ENCODE data around the gene USP2.

Gene USP2

GRCh38 chr11:119377961-119378667, 3.4 kb downstream of the USP2 start:
- DNase-seq (ENCODE audit: low read depth, low spot score), result no peak
- no peak for TF ChIP-seq CTCF (IDR thresholded peaks at IDR 0.05; ENCODE audit: insufficient read depth, low read length, missing control alignments)
- H3K4me3 ChIP-seq (ENCODE audit: low read depth, low read length), result no peak overlapping the region
- ChIA-PET CTCF (interaction anchor here (0.7 to 21.7 kb wide), 9 partner anchors 10 to 97 kb away, joined by 4 to 425 read pairs (median 11); partner anchors contain the start of genes C1QTNF5 and MFRP), POLR2A (no interaction called here)

GRCh38 chr11:119377112-119377901, 4.2 kb downstream of the USP2 start:
- TF ChIP-seq CTCF (IDR thresholded peaks at IDR 0.05; ENCODE audit: insufficient read depth, low read length, missing control alignments), result no peak
- no peak for DNase-seq (ENCODE audit: low read depth, low spot score)
- CTCF ChIA-PET, result interaction anchor here (0.8 to 21.7 kb wide), 13 partner anchors 9 to 98 kb away, joined by 3 to 425 read pairs (median 9); partner anchors contain the start of genes C1QTNF5 and MFRP
- H3K4me3 ChIP-seq (ENCODE audit: low read depth, low read length), result no peak overlapping the region
- POLR2A ChIA-PET, result no interaction called here

GRCh38 chr11:119376197-119376847, 5.2 kb downstream of the USP2 start:
- CTCF ChIA-PET, result interaction anchor here (0.8 to 21.7 kb wide), 21 partner anchors 8 to 291 kb away, joined by 3 to 425 read pairs (median 9); partner anchors contain the start of genes C1QTNF5, CBL, MFRP and USP2
- DNase-seq (ENCODE audit: low read depth, low spot score), result no peak
- H3K4me3 ChIP-seq (ENCODE audit: low read depth, low read length), result no peak overlapping the region
- POLR2A ChIA-PET, result no interaction called here
- TF ChIP-seq CTCF (IDR thresholded peaks at IDR 0.05; ENCODE audit: insufficient read depth, low read length, missing control alignments), result no peak

GRCh38 chr11:119375337-119376196, 5.9 kb downstream of the USP2 start:
- CTCF ChIA-PET, result interaction anchor here (0.7 to 21.7 kb wide), 26 partner anchors 9 to 290 kb away, joined by 3 to 425 read pairs (median 10); partner anchors contain the start of genes C1QTNF5, CBL, MFRP and USP2
- TF ChIP-seq CTCF (IDR thresholded peaks at IDR 0.05; ENCODE audit: insufficient read depth, low read length, missing control alignments), result no peak
- DNase-seq (ENCODE audit: low read depth, low spot score), result no peak
- no peak overlapping the region for H3K4me3 ChIP-seq (ENCODE audit: low read depth, low read length)
- POLR2A ChIA-PET, result interaction anchor here (0.5 to 0.9 kb wide), 3 partner anchors 8 to 100 kb away, joined by 3 read pairs; no protein-coding TSS in a partner anchor

- no peak for TF ChIP-seq CTCF (IDR thresholded peaks at IDR 0.05; ENCODE audit: insufficient read depth, low read length, missing control alignments)
- CTCF ChIA-PET, result interaction anchor here (0.6 to 21.7 kb wide), 34 partner anchors 10 to 280 kb away, joined by 3 to 425 read pairs (median 7); partner anchors contain the start of genes C1QTNF5, CBL, MFRP and THY1
- DNase-seq (ENCODE audit: low read depth, low spot score), result no peak
- POLR2A ChIA-PET, result interaction anchor here (0.5 to 0.9 kb wide), 3 partner anchors 7 to 101 kb away, joined by 3 read pairs; no protein-coding TSS in a partner anchor
- no peak overlapping the region for H3K4me3 ChIP-seq (ENCODE audit: low read depth, low read length)
Measured at GRCh38 chr11:119374632-119375336, 6.7 kb downstream of the USP2 start.

Measured in AG04449 (cell line).